A204.1 (cell line): ENCODE data around the gene DSG4.
"Not testable (repeated sequence)": the region's sequence is repeated elsewhere in the genome, so short reads cannot be mapped to it uniquely, and the experiment has no call there.

Experiments
- FAIRE-seq: peaks from 2 replicates; lab custom pipeline; 2012; peaks lifted over from hg19 to GRCh38; lab: Jason Lieb, UNC

DSG4 gene

DNA sequence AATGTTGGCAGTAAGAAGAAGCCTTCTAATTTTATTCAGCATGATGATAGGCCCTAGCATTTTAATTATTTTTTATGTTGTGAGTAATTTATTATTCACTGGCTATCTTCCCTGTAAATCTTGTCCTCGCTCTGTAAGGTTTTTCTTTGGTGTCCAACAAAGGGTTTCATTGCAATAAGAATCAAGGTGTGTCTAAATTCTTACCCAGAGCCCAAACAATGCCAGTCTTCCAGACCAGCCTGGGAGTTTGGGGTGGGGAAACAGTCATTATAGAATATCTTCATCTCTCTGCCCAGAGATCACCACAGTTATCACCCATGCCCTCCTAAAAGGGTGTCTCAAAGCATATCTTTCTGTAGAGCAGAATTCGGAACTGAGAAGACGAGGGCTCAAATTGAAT is at the start of gene DSG4:
TSS of gene DSG4 (plus strand) at position 301 of the 400 bp plus-strand sequence. CDS start 135 bp downstream, outside the sequence.
- FAIRE-seq, result no peak

- no peak for FAIRE-seq
Measured at GRCh38 chr18:31329787-31330438, 46.7 kb upstream of the DSG4 start.

- FAIRE-seq, result no peak
Measured at GRCh38 chr18:31343454-31343853, 33.1 kb upstream of the DSG4 start.

DNA sequence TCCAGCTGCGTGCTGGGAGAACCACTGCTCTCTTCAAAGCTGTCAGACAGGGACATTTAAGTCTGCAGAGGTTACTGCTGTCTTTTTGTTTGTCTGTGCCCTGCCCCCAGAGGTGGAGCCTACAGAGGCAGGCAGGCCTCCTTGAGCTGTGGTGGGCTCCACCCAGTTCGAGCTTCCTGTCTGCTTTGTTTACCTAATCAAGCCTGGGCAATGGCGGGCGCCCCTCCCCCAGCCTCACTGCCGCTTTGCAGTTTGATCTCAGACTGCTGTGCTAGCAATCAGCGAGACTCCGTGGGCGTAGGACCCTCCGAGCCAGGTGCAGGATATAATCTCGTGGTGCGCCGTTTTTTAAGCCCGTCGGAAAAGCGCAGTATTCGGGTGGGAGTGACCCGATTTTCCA is 23.2 kb upstream of the DSG4 start:
- FAIRE-seq, result not testable (repeated sequence)

- no peak for FAIRE-seq
Measured at GRCh38 chr18:31354990-31355389, 21.6 kb upstream of the DSG4 start.

DNA sequence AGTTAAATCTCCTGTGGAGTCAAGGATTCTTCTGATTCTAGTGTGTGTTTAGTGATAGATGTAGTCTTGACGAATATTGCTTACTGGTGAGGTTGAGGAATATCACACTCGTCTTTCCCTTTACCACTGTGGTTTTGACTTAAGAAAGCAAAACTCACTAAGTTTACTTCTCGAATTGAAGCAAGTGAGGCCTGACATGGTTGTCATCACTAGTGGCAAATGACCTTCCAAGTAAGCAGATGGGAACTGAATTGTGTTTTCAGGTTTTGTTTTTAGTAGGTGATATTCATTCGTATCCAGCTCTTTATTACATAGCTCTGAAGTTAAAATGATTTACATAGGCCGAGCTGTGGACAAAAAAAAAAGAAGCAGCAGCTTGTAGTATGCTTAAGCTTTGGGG is 20.6 kb upstream of the DSG4 start:
- FAIRE-seq, result no peak

DNA sequence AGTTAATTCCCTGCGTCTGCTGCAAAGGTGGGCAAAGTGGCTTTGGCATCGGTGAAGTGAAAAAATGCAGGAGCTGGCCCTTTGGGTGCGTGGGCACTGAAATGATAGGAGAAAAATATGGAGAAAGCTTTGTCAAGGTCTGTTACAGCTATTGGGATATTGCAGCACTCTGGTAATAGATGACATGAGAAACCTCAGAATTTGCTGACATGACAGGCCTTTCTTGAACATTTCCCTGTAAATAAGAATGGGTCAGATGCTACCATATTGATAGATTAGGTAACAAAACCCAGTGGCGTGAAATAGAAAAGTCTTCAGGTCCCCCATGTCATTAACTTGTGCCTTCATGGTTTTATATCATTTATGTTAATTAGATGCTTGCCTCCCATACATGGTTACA is 12.4 kb upstream of the DSG4 start:
- FAIRE-seq, result no peak

GRCh38 chr18:31369478-31369877 is 7.1 kb upstream of the DSG4 start:
- FAIRE-seq, result no peak

- FAIRE-seq, result no peak
Measured at GRCh38 chr18:31371989-31372388, 4.6 kb upstream of the DSG4 start.

DNA sequence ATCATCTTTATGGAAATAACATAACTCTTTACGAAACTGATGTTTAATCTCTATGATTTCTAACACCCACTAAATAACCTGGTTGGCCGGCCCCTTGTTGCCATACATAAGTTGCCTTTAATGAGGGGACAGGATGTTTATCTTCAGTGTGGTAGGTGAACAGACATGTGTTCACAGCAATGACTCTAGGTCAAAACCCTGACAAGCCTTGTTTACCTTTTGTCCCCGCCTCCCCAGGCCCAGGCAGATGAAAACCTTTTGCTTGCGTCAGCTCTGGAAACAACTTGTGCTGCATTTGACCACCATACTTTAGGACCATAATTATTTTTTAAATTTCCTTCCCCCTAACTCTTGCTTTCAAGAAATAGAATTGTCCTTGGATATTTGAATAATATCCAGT is 2.9 kb upstream of the DSG4 start:
- FAIRE-seq, result no peak

GRCh38 chr18:31380912-31381311 is 4.3 kb downstream of the DSG4 start:
- FAIRE-seq, result no peak

DNA sequence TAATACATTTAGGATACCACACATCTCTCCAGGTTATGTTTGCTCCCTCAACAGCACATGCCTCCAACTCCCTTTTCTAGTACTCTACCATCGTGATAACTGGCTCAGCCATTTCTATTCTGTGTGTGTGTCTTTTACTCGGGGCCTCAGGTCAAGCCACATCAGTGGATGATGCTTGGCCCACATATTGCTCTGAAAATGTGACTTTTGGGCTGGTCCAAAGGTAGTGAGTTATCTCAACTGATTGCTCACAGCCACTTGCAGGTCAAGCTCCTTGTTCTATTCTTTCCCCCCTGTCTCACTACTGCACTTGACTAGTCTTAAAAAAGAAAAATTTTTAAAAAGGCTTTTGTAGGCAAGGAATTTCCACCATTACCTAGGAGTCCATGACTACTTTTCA is 5.5 kb downstream of the DSG4 start:
- FAIRE-seq, result no peak

DNA sequence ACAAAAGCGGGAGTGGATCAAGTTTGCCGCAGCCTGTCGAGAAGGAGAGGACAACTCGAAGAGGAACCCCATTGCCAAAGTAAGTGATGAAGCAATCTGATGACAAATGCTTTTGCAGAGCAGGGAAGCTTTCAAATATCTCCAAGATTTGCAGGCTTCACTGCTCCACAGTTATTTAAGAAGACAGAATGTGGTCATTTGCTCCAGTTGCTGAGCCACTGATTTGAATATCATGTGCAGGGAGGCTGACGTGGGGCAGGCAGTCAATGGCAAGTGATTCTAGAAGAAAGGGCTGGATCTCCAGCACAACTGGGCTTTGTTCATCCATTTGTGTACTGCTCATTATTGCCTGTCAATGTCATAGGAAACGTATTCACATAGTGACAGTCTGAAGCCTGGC is 10.2 kb downstream of the DSG4 start:
- FAIRE-seq, result no peak

- no peak for FAIRE-seq
Measured at GRCh38 chr18:31393286-31393685, 16.7 kb downstream of the DSG4 start.

GRCh38 chr18:31396796-31397612 is 20.4 kb downstream of the DSG4 start:
- no peak for FAIRE-seq

- no peak for FAIRE-seq
Measured at GRCh38 chr18:31398191-31398590, 21.6 kb downstream of the DSG4 start.

DNA sequence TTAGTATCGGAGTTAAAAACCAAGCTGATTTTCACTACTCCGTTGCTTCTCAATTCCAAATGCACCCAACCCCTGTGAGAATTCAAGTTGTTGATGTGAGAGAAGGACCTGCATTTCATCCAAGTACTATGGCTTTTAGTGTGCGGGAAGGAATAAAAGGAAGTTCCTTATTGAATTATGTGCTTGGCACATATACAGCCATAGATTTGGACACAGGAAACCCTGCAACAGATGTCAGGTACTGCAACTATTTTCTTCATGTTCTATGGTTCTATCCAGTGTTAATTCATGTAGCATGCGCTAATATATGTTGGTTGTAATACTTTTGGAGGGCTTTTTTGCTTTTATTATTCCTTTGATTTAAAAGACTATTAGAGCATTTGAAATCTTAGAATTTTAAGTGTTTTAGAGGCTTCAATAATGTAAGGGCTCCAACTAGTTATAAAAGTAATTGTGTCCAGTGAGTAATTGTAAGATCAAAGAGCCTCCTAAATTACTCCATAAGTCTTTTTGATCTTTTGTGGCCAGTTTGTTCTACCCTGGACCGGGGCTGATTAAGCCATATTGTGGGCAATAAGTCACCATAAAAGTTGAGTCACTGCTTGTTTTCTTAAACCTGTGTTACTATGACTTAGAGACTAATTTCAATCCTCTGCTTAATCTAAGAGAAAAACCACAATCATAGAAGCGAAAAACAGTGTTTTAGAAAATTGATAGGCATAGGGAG is 22.9 kb downstream of the DSG4 start:
- no peak for FAIRE-seq

- no peak for FAIRE-seq
Measured at GRCh38 chr18:31401156-31402025, 24.8 kb downstream of the DSG4 start.

DNA sequence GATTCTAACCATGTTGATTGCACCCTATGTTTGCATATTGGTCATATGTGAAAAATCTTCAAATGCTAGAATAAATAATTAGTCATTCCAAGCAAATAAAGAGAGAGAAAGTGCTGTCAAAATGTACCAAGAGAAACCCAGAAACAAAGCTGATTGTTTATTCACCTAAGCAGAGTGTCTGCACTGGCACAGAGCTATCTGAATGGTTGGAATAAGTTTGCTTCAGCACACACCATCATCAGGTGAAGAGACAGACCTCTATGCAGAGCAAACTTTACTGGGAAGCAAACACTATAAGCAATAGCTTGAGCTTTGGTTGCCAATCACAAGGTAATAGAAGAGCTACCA is 25.4 kb downstream of the DSG4 start:
- FAIRE-seq, result no peak

DNA sequence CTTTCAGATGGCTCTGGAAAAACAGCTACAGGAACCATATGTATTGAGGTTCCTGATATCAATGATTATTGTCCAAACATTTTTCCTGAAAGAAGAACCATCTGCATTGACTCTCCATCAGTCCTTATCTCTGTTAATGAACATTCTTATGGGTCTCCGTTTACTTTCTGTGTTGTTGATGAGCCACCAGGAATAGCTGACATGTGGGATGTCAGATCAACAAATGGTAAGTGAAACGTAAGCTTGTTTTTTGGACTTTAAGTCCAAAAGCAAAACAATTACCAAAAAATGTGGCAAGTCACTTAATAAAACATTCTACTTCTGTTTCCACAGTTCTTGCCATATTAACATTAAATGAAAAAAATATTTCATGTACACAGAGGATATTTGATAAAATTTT is 26.8 kb downstream of the DSG4 start:
- no peak for FAIRE-seq

DNA sequence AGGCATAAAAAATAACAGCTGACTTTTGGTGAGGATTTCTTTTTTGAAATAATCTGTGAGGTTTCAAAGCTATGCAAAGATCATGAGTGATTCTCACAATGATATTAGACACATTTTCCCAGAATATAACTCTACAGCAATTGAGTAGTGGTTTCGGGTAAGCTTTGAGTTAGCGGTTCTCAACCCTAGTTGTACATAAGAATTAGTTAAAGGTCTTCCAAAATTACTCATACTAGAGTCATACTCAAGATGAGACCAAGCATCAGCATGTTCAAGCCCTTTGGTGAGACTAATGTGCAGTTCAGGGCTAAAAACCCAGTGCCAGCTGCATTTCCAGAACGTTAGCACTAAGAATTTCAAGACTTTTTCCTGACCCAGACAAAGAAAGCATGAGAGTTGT is 31.1 kb downstream of the DSG4 start:
- no peak for FAIRE-seq

- FAIRE-seq, result no peak
Measured at GRCh38 chr18:31409276-31409675, 32.7 kb downstream of the DSG4 start.
